GM13976 (cell line): ENCODE results near the gene SLC16A14.

Experiments used
- DNase-seq: peaks from one replicate; pipeline ENCODE4 v3.0.0; 2012; ENCODE audit warnings: low spot score
- CTCF ChIP-seq: IDR thresholded peaks from 2 replicates; pipeline ENCODE4 v1.5.1; 2012; ENCODE audit warnings: borderline replicate concordance, mild to moderate bottlenecking; ENCODE audit not compliant: insufficient read depth; ENCODE audit errors: extremely low read depth, missing control alignments, control extremely low read depth
- in situ Hi-C: fragments of 300-500 bp; cut with MboI; formaldehyde crosslinking; loops from one replicate; pipeline ENCODE4 v1.12.0; 2022; ENCODE audit warnings: low sequenced_read_pairs, mixed read lengths, inconsistent platforms; ENCODE audit not compliant: unreplicated experiment

Gene SLC16A14

GRCh38 chr2:230060672-230061293, 7.9 kb downstream of the SLC16A14 start:
- DNase-seq = no peak
- no peak for TF ChIP-seq CTCF
- in situ Hi-C loops = no loop called here

- peak; percentile 26 for DNase-seq
- in situ Hi-C loops = no loop called here
- TF ChIP-seq CTCF = no peak
Measured at GRCh38 chr2:230053753-230054478, 14.8 kb downstream of the SLC16A14 start.

- no peak for TF ChIP-seq CTCF
- DNase-seq = no peak
- in situ Hi-C loops = no loop called here
Measured at GRCh38 chr2:230052299-230052698, 16.4 kb downstream of the SLC16A14 start.

- TF ChIP-seq CTCF = no peak
- in situ Hi-C loops = no loop called here
- DNase-seq = no peak
Measured at GRCh38 chr2:230050136-230050535, 18.6 kb downstream of the SLC16A14 start.

- in situ Hi-C loops = no loop called here
- no peak for TF ChIP-seq CTCF
- no peak for DNase-seq
Measured at GRCh38 chr2:230048010-230048671, 20.6 kb downstream of the SLC16A14 start.

GRCh38 chr2:230046491-230046890, 22.2 kb downstream of the SLC16A14 start:
- no peak for TF ChIP-seq CTCF
- in situ Hi-C loops = no loop called here
- no peak for DNase-seq
